AG09309 (cell line): ENCODE data around the gene LRRFIP2.

ENCODE experiments used
- DNase-seq: peaks from one replicate; pipeline ENCODE4 v3.0.0-alpha.2; 2010; ENCODE audit warnings: low read depth
- H3K4me3 ChIP-seq: 2 replicates; pipeline ENCODE4 v1.5.1; 2011; ENCODE audit warnings: mild to moderate bottlenecking, low read depth, low read length, moderate library complexity; ENCODE audit not compliant: control insufficient read depth
- TF ChIP-seq, protein P1 (sequence below): IDR thresholded peaks from 2 replicates; pipeline ENCODE4 v1.5.1; 2011; ENCODE audit warnings: mild to moderate bottlenecking, low read depth, low read length, inconsistent platforms; ENCODE audit not compliant: insufficient read depth, control insufficient read depth; ENCODE audit errors: missing control alignments

Gene LRRFIP2

DNA sequence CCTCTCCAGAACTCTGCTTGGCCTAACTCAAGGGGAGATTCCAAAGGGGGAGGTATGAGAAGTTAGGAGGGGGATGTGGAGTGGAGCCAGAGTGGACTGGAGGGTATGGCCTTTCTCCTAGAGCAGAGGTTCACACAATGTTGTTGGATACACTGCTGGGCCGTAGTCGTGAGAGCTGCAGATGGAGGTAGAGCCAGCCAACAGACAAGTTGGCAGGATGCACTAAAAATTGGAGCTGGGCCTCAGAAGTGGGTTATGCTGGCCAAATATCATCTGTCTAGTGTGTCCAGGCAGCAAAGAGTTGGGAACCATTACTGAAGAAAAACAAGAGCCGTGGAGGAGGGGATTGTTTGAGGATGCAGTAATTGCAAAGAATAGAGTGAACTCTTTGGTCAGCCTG, 27.7 kb upstream of the LRRFIP2 start:
- TF ChIP-seq, protein P1, sequence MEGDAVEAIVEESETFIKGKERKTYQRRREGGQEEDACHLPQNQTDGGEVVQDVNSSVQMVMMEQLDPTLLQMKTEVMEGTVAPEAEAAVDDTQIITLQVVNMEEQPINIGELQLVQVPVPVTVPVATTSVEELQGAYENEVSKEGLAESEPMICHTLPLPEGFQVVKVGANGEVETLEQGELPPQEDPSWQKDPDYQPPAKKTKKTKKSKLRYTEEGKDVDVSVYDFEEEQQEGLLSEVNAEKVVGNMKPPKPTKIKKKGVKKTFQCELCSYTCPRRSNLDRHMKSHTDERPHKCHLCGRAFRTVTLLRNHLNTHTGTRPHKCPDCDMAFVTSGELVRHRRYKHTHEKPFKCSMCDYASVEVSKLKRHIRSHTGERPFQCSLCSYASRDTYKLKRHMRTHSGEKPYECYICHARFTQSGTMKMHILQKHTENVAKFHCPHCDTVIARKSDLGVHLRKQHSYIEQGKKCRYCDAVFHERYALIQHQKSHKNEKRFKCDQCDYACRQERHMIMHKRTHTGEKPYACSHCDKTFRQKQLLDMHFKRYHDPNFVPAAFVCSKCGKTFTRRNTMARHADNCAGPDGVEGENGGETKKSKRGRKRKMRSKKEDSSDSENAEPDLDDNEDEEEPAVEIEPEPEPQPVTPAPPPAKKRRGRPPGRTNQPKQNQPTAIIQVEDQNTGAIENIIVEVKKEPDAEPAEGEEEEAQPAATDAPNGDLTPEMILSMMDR: no peak
- no peak for DNase-seq
- no peak overlapping the region for H3K4me3 ChIP-seq

DNA sequence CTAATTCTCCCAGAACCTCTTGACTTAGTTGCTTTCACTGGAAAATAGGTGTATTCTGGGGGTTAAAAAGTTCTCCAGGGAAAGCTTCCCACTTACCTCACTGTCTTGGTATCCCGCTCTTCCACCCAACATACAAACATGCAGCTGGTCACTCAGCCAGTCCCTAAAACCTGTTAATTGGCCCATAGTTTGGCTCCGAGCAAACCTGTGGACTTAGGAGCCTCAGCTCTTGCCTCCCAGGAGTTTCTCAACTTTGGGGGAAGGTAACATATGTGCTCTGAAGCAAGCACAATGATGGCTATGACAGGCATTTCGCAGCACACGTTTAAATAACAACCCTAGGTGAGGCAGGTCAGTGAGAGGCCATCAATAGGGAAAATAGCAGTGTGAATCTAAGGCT, 25.8 kb upstream of the LRRFIP2 start:
- no peak for DNase-seq
- TF ChIP-seq, protein P1: no peak
- H3K4me3 ChIP-seq: no peak overlapping the region

DNA sequence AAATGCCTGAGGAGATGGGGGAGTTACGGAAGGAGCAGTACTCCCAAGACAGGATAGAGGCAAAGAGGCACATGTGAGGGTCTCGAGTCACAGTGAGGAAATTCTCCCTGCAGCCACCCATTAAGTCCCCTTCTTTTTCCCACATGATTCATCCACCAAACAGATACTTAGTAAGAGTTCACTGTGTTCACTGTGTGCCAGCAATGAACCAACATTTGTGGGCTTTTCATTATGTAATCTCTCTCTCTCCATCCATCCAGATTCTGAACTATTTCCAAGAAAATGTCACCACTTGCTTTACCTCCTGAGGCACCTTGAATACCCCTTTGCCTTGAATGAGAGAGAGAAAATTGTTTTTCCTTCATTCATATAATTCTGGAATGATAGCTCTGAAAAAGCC, 24.6 kb upstream of the LRRFIP2 start:
- TF ChIP-seq, protein P1: no peak
- H3K4me3 ChIP-seq: no peak overlapping the region
- DNase-seq: peak; percentile 16

DNA sequence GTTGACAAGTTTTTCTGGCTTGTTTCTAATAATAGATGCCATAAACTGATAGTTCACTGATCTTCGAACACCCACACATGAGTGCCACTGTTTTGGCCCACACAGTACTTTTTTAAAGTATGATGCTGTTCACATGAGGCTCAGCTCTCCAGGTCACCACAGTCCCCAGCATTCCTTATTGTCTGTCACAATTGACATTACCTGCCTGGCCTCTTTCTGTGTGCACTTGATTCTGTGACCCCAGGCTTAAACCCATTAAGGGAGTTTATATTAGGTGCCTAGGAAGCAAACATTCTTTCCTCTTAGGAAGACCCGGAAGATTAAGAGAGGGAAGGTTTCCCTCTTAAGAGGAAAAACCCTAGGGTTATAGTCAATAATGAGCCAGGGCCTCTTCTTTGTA, 24.2 kb upstream of the LRRFIP2 start:
- no peak for DNase-seq
- TF ChIP-seq, protein P1: no peak

DNA sequence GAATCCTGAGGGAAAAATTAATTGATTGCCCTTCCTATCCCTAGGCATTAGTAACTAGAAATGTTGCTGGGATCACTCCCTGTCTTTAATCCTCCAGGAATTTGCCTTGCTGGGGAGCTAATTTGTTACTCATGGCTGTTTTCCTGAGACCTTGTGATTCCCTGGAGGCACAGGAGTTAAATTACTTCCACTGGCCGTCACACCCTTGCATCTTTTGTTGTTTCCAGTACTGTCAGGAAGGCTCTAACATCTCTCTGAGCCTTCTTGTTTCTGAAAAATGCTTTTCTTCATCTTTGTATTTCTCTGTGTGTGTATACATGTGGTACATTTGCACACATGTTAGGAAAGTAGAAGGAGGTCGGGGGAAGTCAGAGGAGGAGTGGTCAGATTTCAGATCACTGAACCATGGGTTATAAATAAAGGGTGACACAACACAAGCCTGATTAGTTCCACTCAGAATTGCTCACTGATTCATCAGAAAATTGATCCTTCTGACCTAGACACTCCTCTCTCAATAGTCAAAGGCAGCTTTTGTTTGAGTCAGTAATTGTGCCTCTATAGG, 23.5 kb upstream of the LRRFIP2 start:
- peak; percentile 44 for DNase-seq
- H3K4me3 ChIP-seq: no peak overlapping the region
- TF ChIP-seq, protein P1: no peak

More for the DNA sequence above, 24.2 kb upstream of the LRRFIP2 start:
- no peak overlapping the region for H3K4me3 ChIP-seq

DNA sequence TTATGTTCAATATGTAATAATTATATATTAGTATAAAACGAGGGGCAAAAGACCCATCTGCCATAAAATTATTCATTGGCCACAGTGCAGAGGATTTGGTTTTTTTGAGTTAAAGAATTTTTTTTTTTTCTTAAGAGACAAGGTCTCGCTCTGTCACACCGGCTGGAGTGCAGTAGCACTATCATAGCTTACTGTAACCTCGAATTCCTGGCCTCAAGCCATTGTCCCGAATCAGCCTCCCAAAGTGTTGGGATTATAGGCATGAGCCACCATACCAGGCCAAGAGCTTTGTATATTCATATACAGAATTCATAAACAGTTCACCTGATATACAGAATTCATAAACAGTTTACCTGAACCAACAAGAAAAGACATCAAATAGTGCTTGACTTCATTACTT, 20.2 kb upstream of the LRRFIP2 start:
- DNase-seq: no peak
- no peak overlapping the region for H3K4me3 ChIP-seq
- TF ChIP-seq, protein P1: no peak

DNA sequence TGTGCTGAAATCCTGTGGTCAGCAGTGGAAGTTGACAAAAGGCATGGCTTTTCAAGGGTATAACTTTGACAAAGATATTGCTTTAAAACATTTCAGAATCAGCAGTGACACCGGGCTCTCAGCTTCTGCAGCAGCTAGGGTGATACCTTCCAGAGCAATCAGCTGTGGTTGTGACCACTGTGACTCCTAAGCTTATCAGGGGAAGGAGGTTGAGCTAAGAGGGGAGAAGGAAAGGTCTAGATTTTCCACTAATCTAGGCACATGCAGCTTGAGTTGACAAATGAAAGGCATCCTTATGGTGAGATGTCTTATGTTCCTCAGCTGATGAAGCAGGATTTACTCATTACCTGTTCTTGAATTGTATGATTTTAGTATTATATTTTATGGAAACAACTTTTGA, 16.3 kb upstream of the LRRFIP2 start:
- no peak for DNase-seq
- no peak overlapping the region for H3K4me3 ChIP-seq
- TF ChIP-seq, protein P1: no peak
